IPS-NIHi11 (cell line): ENCODE data around the gene PPP1CB.
"Not testable (repeated sequence)": the region's sequence is repeated elsewhere in the genome, so short reads cannot be mapped to it uniquely, and the experiment has no call there.

Experiments used
- DNase-seq: peaks from one replicate; pipeline ENCODE4 v3.0.0; 2012; ENCODE audit warnings: mixed read lengths, low spot score

PPP1CB gene

GRCh38 chr2:28779001-28779400, 27.4 kb downstream of the PPP1CB start:
- DNase-seq = no peak

- DNase-seq = no peak
Measured at GRCh38 chr2:28780496-28780895, 28.9 kb downstream of the PPP1CB start.

GRCh38 chr2:28782423-28782822, 30.8 kb downstream of the PPP1CB start:
- no peak for DNase-seq

GRCh38 chr2:28784570-28784969, 32.9 kb downstream of the PPP1CB start:
- not testable (repeated sequence) for DNase-seq

DNA sequence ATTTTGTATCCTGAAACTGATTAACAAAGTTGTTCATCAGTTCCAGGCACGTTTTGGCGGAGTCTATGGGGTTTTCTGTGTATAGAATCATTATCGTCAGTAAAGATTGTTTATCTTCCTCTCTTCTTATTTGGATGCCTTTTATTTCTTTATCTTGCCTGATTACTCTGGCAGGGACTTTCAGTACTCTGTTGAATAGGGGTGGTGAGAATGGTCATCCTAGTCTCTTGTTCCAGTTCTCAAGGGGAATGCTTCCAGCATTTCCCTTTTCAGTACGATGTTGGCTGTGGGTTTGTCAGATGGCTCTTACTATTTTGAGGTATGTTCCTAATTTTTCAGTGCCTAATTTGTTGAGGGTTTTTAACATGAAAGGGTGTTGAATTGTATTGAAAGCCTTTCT, 45.0 kb downstream of the PPP1CB start:
- no peak for DNase-seq

GRCh38 chr2:28801726-28802125, 50.1 kb downstream of the PPP1CB start:
- no peak for DNase-seq

DNA sequence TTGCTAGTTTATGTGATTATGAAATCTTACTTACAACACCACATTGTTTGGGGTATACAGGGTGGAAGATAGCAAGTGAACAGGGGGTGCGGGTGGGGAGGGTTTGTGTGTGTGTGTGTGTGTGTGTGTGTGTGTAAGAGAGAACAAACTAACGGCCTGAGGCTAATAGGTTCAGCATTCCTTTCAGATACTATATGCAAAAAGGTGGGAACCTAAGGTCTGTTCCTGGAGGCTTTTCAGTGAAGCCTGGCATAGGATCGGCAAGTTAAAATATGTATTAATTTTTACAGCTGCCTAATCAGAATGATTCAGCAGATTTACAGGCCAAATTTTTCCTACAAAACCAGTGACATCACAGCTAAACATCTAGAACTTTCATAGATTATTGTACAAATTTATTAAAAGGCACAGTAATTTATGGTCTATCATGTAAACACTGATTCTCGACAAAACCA, 51.4 kb downstream of the PPP1CB start:
- DNase-seq = no peak

GRCh38 chr2:28809927-28810326, 58.3 kb downstream of the PPP1CB start:
- no peak for DNase-seq

GRCh38 chr2:28810384-28811285, 59.0 kb downstream of the PPP1CB start, which contains the start of gene SPDYA:
SPDYA (plus strand) TSS chr2:28810834; CDS start chr2:28816015, 5,181 bp downstream.
- peak; percentile 94 for DNase-seq

- no peak for DNase-seq
Measured at GRCh38 chr2:28818053-28818452, 66.4 kb downstream of the PPP1CB start.

- DNase-seq = peak; percentile 49
Measured at GRCh38 chr2:28821295-28821958, 69.8 kb downstream of the PPP1CB start.

GRCh38 chr2:28822036-28822435, 70.4 kb downstream of the PPP1CB start:
- DNase-seq = no peak

- no peak for DNase-seq
Measured at GRCh38 chr2:28824207-28824606, 72.6 kb downstream of the PPP1CB start.

- no peak for DNase-seq
Measured at GRCh38 chr2:28824870-28825269, 73.2 kb downstream of the PPP1CB start.

DNA sequence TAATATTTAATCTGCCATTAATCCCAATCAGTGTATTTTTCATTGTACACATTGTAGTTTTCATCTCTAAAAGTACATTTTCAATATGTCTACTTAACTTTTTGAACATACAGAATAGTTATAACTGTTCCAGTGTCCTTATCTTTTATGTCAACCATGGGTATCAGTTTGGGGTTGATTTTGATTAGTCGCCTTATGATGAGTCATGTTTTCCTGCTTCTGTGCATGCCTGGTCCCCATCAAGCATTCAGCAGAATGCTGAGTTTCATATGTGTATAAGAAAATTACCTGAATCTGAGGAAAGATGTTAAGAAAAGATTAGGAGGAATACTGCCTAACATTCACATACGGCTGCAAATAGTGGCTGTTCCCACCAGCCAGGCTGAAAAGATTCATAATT, 76.8 kb downstream of the PPP1CB start:
- no peak for DNase-seq

- no peak for DNase-seq
Measured at GRCh38 chr2:28833740-28834470, 82.3 kb downstream of the PPP1CB start.

DNA sequence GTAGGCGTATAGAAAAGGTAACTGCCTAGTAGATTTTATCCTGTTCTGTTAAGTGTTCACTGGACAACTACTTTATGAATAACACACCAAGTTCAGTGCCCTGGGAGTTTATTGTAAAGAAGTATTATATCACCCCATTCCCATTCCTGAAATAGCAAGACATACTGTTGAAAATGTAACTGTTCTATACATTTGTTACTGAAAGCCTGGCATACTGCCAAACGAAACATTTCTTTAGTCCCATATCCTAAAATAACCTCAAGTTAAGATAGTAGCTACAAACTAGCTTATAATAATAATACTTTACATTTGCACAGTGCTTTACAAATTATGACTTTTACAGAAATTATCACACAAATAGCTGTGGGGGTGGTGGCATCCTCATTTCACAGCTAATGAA, 84.2 kb downstream of the PPP1CB start:
- no peak for DNase-seq

- no peak for DNase-seq
Measured at GRCh38 chr2:28838971-28839370, 87.3 kb downstream of the PPP1CB start.

DNA sequence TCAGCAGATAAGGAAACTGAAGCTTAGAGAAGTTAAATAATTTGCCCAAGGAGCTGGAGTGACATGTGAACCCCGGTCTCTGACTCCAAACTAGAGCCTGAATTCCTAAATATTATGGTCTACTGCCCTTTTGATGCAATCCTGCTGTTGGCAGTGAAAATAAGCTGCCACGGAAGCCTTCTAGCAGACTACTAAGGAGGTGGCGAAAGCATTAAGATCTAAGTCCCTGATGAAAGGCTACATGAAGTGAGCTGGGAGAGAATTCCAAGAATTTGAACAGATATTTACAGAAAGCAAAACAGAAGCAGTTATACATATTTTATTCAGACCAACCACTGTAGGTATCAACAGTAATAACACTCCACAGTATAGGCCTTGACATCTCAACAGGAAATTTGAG, 90.4 kb downstream of the PPP1CB start:
- no peak for DNase-seq
